ENCODE measurements around the gene TBC1D22A.

Gene TBC1D22A

DNA sequence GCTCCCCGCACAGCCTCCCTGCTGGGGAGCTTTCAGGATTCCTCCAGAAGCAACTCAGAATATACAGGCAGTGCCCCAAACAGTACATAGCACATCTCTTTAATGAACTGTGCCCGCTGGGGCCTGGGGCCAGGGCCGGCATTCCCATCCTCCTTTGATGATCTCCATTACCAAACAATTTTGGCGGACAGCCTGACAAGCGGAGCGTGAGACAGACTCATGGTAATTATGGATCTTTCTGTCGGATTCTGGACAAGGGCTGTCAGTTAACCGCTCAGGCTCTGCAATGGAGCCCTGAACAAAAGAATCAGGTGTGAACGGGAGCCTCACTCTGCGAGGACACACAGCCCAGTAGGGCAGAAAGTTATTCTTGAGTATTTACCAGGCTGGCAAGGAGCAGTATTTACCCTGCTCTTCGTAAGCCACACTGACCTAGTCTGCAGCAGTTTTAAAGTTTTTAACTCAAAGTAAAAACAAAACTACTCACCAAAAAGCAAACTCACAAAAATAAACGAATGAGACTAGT, 174.0 kb downstream of the TBC1D22A start:
- no peak for DNase-seq (ENCODE audit: low read depth)
- TF ChIP-seq, protein P1, sequence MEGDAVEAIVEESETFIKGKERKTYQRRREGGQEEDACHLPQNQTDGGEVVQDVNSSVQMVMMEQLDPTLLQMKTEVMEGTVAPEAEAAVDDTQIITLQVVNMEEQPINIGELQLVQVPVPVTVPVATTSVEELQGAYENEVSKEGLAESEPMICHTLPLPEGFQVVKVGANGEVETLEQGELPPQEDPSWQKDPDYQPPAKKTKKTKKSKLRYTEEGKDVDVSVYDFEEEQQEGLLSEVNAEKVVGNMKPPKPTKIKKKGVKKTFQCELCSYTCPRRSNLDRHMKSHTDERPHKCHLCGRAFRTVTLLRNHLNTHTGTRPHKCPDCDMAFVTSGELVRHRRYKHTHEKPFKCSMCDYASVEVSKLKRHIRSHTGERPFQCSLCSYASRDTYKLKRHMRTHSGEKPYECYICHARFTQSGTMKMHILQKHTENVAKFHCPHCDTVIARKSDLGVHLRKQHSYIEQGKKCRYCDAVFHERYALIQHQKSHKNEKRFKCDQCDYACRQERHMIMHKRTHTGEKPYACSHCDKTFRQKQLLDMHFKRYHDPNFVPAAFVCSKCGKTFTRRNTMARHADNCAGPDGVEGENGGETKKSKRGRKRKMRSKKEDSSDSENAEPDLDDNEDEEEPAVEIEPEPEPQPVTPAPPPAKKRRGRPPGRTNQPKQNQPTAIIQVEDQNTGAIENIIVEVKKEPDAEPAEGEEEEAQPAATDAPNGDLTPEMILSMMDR (IDR thresholded peaks at IDR 0.05; ENCODE audit: low read length, missing control alignments): no peak
- no peak overlapping the region for H3K4me3 ChIP-seq (replicated peaks; ENCODE audit: low read depth, low read length)

DNA sequence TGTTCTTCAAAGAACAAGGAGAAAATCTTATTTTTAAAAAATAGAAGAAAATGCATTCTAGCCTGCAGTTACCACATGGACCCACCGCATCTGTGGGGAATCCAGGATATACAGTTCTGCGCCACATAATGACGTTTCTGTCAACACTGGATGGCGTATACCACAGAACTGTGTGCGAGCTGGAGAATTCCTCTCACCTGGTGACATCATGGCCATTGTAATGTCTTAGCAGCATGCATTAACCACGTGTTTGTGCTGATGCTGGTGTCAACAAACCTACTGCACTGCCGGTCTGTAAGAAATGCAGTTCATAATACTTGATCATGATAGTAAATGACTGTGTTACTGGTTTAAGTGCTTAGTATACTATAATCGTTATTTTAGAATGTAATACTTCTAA, 174.7 kb downstream of the TBC1D22A start:
- no peak for DNase-seq (ENCODE audit: low read depth)
- H3K4me3 ChIP-seq (replicated peaks; ENCODE audit: low read depth, low read length): no peak overlapping the region
- TF ChIP-seq, protein P1 (IDR thresholded peaks at IDR 0.05; ENCODE audit: low read length, missing control alignments): no peak

- H3K4me3 ChIP-seq (replicated peaks; ENCODE audit: low read depth, low read length): no peak overlapping the region
- DNase-seq (ENCODE audit: low read depth): no peak
- TF ChIP-seq, protein P1 (IDR thresholded peaks at IDR 0.05; ENCODE audit: low read length, missing control alignments): no peak
These were observed 175.5 kb downstream of the TBC1D22A start for GRCh38 chr22:46937939-46938338.

- no peak for DNase-seq (ENCODE audit: low read depth)
- TF ChIP-seq, protein P1 (IDR thresholded peaks at IDR 0.05; ENCODE audit: low read length, missing control alignments): no peak
- no peak overlapping the region for H3K4me3 ChIP-seq (replicated peaks; ENCODE audit: low read depth, low read length)
These were observed 179.7 kb downstream of the TBC1D22A start for GRCh38 chr22:46941968-46942798.

GRCh38 chr22:46942799-46943785, 180.6 kb downstream of the TBC1D22A start:
- H3K4me3 ChIP-seq (replicated peaks; ENCODE audit: low read depth, low read length): no peak overlapping the region
- DNase-seq (ENCODE audit: low read depth): no peak
- TF ChIP-seq, protein P1 (IDR thresholded peaks at IDR 0.05; ENCODE audit: low read length, missing control alignments): no peak

GRCh38 chr22:46945481-46945880, 183.0 kb downstream of the TBC1D22A start:
- DNase-seq (ENCODE audit: low read depth): no peak
- no peak overlapping the region for H3K4me3 ChIP-seq (replicated peaks; ENCODE audit: low read depth, low read length)
- TF ChIP-seq, protein P1 (IDR thresholded peaks at IDR 0.05; ENCODE audit: low read length, missing control alignments): no peak
